Naive B cell (primary cell): ENCODE results near the gene TMC3. TPM values are rescaled to one million over a fixed set of nuclear protein-coding genes. Genes with fewer than 3 reads are reported as not detected.

Experiments used
- ATAC-seq, 2 donors: fragments of 150-1000 bp; cut with Tn5 transposase; 2 replicates each; pipeline ENCODE4 v1.10.0; 2021; ENCODE audit warnings: low read depth in 2 of 2, mild to moderate bottlenecking in 2 of 2, moderate library complexity in 2 of 2
- DNase-seq: peaks from one replicate; pipeline ENCODE4 v3.0.0; 2022
- H3K27ac Mint-ChIP-seq, 6 donors: one replicate each; pipeline ENCODE4 v1.8.0; 2020 to 2022; ENCODE audit warnings: mild to moderate bottlenecking in 6 of 6, mixed read lengths in 6 of 6, moderate library complexity in 5 of 6, inconsistent platforms in 2 of 6
- H3K27me3 Mint-ChIP-seq, 3 donors: one replicate each; pipeline ENCODE4 v1.8.0; 2021 to 2022; ENCODE audit warnings: mixed read lengths in 3 of 3, mild to moderate bottlenecking in 1 of 3
- H3K36me3 Mint-ChIP-seq, 2 donors: one replicate each; pipeline ENCODE4 v1.8.0; 2020 to 2022; ENCODE audit warnings: mixed read lengths in 2 of 2, inconsistent platforms in 1 of 2, mild to moderate bottlenecking in 1 of 2
- H3K4me1 Mint-ChIP-seq, 3 donors: one replicate each; pipeline ENCODE4 v1.8.0; 2020 to 2022; ENCODE audit warnings: mixed read lengths in 3 of 3, inconsistent platforms in 1 of 3, mild to moderate bottlenecking in 1 of 3, moderate library complexity in 1 of 3
- H3K4me3 Mint-ChIP-seq, 8 donors: one replicate each; pipeline ENCODE4 v1.8.0; 2020 to 2022; ENCODE audit warnings: mild to moderate bottlenecking in 8 of 8, mixed read lengths in 8 of 8, moderate library complexity in 8 of 8, inconsistent platforms in 2 of 8
- H3K9me3 Mint-ChIP-seq, 7 donors: one replicate each; pipeline ENCODE4 v1.8.0; 2020 to 2022; ENCODE audit warnings: mixed read lengths in 7 of 7, mild to moderate bottlenecking in 5 of 7, inconsistent platforms in 2 of 7, moderate library complexity in 1 of 7
- polyA plus RNA-seq, 6 donors: library from polyadenylated mRNA; unstranded; fragments of 300-500 nt; fragmentation: Illumina TruSeq; gene quantifications; one replicate each; pipeline ENCODE4 v1.2.3, GENCODE V29; 2021; ENCODE audit warnings: low read depth in 6 of 6

The TMC3 gene
- polyA plus RNA-seq, 6 donors from 2014 or later = not detected

- ATAC-seq = no peak
- DNase-seq = no peak
- Mint-ChIP-seq H3K4me1 (no peaks in the 10 kb centered on the region), H3K9me3 (no peaks in the 10 kb centered on the region), H3K27me3 (no peaks in the 10 kb centered on the region), H3K27ac (no peak overlapping the region), H3K4me3 (no peak overlapping the region), H3K36me3 (no peaks in the 10 kb centered on the region)
Observed at GRCh38 chr15:81398910-81399551, 25.0 kb upstream of the TMC3 start.

DNA sequence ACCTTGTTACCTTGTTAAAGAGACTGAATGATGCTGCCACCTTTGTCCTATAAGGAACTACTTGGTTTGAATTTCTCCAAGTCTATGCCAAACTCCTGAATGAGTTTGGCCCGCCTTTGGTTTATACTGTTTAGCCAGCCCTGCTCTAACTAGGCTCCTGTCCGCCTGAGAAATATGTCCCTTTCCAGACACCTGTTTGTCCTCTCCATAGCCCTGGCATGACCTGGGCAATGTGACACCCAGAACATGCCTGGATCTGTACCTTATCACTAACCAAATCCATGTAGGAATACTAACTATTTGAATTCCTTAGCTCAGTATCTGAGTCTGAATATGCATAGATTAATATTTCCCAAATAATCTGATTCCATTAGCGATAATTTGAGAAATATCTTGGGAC lies 24.4 kb upstream of the TMC3 start:
- Mint-ChIP-seq H3K27me3 (no peaks in the 10 kb centered on the region), H3K4me3 (peak overlapping the region in 1 of 8 donors; percentile 26), H3K4me1 (no peaks in the 10 kb centered on the region), H3K36me3 (no peaks in the 10 kb centered on the region), H3K27ac (no peak overlapping the region), H3K9me3 (no peaks in the 10 kb centered on the region)
- DNase-seq (no peak), ATAC-seq (no peak)

- Mint-ChIP-seq H3K9me3 (no peaks in the 10 kb centered on the region), H3K27me3 (no peaks in the 10 kb centered on the region), H3K36me3 (no peaks in the 10 kb centered on the region), H3K27ac (no peak overlapping the region), H3K4me3 (no peak overlapping the region), H3K4me1 (no peaks in the 10 kb centered on the region)
- no peak for DNase-seq
- ATAC-seq = no peak
Observed at GRCh38 chr15:81394603-81395002, 20.6 kb upstream of the TMC3 start.

DNA sequence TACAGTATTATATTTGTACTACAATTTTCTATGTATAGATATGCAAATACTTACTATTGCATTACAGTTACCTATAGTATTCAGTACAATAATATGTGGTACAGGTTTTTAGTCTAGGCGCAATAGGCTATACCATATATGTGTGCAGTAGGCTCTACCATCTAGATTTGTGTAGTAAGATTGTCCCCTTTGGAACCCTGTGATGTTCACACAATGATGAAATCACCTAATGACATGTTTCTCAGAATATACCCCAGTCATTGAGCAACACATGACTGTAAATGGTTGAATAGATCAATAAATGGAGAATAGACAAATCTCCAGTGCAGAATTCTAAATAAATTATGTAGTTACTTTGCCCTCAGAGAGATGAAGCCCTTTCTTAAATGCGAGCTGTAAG lies 17.6 kb upstream of the TMC3 start:
- DNase-seq (no peak), ATAC-seq (no peak)
- Mint-ChIP-seq H3K27me3 (peaks cover 0 to 8% (median under 1%) of the 10 kb centered on the region in 3 donors), H3K4me3 (no peak overlapping the region), H3K9me3 (no peaks in the 10 kb centered on the region), H3K36me3 (peaks cover under 1 to 8% of the 10 kb centered on the region in 2 donors), H3K27ac (no peak overlapping the region), H3K4me1 (no peaks in the 10 kb centered on the region)

GRCh38 chr15:81388436-81388770 lies 14.4 kb upstream of the TMC3 start:
- no peak for DNase-seq
- Mint-ChIP-seq H3K36me3 (peaks cover 11 to 17% of the 10 kb centered on the region in 2 donors), H3K4me3 (no peak overlapping the region), H3K9me3 (peaks cover 0 to 11% (median 1%) of the 10 kb centered on the region in 7 donors), H3K27me3 (peaks cover 0 to 8% (median 4%) of the 10 kb centered on the region in 3 donors), H3K4me1 (no peaks in the 10 kb centered on the region), H3K27ac (no peak overlapping the region)
- no peak for ATAC-seq

DNA sequence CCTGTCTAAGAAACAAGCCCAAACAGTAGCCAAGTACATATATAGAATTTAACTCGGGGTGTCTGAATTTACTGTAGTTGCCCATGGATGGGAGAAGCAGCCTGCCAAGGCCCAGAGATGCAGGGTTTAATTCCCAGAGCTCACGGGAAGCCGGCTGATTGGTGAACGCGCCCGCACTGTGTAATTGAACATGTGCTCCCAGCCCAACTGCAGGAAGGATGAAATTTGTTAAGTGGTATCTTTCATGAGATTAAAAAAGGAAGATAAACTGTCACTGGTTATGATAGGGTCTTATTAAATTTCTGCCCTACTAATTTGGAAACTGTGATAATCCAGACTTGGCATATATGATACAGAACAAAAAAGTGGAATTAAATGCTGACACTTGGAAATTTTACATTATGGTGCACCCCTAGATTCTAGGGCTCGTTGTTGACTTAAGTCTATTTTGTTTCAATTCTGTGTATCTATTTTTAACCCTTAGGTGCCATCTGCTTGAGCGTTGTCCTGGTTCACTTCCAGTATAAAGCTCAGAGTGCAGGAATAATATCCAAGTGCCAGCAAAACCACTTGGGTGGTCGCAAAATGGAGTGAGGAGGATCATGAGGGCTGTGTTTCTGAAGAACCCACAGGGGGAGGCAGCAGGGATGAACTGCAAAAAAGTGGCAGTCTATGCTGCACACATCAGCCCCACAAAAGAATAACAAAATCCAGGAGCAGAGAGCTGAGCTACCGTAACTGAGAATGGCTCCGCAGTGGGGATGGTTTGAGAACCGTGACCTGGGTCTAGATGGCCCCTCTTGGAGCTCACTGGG lies 13.8 kb upstream of the TMC3 start:
- H3K4me3 Mint-ChIP-seq = no peak overlapping the region
- peaks cover 0 to 11% (median 1%) of the 10 kb centered on the region in 7 donors for H3K9me3 Mint-ChIP-seq
- peaks cover 0 to 8% (median 4%) of the 10 kb centered on the region in 3 donors for H3K27me3 Mint-ChIP-seq
- no peak overlapping the region for H3K27ac Mint-ChIP-seq
- DNase-seq (no peak), ATAC-seq (no peak)
- H3K36me3 Mint-ChIP-seq = peaks cover 14 to 17% of the 10 kb centered on the region in 2 donors
- H3K4me1 Mint-ChIP-seq = no peaks in the 10 kb centered on the region

GRCh38 chr15:81386947-81387346 lies 12.9 kb upstream of the TMC3 start:
- Mint-ChIP-seq H3K4me3 (no peak overlapping the region), H3K27me3 (peaks cover 0 to 8% (median 4%) of the 10 kb centered on the region in 3 donors), H3K36me3 (peaks cover 17 to 20% of the 10 kb centered on the region in 2 donors), H3K4me1 (no peaks in the 10 kb centered on the region), H3K9me3 (peaks cover 0 to 11% (median 1%) of the 10 kb centered on the region in 7 donors), H3K27ac (no peak overlapping the region)
- DNase-seq = no peak
- no peak for ATAC-seq

DNA sequence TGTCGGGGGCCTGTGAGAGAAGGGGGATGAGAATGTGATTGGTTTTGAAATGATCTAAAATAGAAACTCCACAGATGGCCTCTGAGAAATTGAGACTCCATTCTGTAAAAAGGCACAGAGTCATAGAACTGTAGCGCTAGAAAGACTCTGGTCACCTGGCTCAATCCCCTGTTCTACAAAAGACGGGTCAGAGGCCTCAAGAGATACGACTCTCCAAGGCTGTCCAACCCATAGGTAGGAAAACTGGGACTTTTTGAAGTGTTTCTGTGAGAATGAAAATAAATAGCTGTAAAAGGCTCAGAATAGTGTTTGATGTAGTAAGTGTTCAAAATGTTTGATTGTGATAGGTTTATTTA lies 11.7 kb upstream of the TMC3 start:
- Mint-ChIP-seq H3K27ac (no peak overlapping the region), H3K27me3 (peaks cover 0 to 8% (median 4%) of the 10 kb centered on the region in 3 donors), H3K4me1 (no peaks in the 10 kb centered on the region), H3K4me3 (no peak overlapping the region), H3K9me3 (peaks cover 0 to 11% (median 1%) of the 10 kb centered on the region in 7 donors), H3K36me3 (peaks cover 17 to 20% of the 10 kb centered on the region in 2 donors)
- ATAC-seq (no peak), DNase-seq (no peak)

GRCh38 chr15:81384891-81385720 lies 11.1 kb upstream of the TMC3 start:
- DNase-seq (no peak), ATAC-seq (no peak)
- Mint-ChIP-seq H3K9me3 (peaks cover 0 to 11% (median 1%) of the 10 kb centered on the region in 7 donors), H3K27ac (no peak overlapping the region), H3K4me1 (no peaks in the 10 kb centered on the region), H3K27me3 (peaks cover 0 to 8% (median 4%) of the 10 kb centered on the region in 3 donors), H3K4me3 (no peak overlapping the region), H3K36me3 (peaks cover 17 to 20% of the 10 kb centered on the region in 2 donors)

- ATAC-seq = no peak
- peaks cover 0 to 4% (median 0%) of the 10 kb centered on the region in 3 donors for H3K27me3 Mint-ChIP-seq
- DNase-seq = no peak
- H3K36me3 Mint-ChIP-seq = peaks cover 8 to 20% of the 10 kb centered on the region in 2 donors
- H3K4me3 Mint-ChIP-seq = no peak overlapping the region
- H3K4me1 Mint-ChIP-seq = no peaks in the 10 kb centered on the region
- H3K27ac Mint-ChIP-seq = no peak overlapping the region
- peaks cover 0 to 11% (median 1%) of the 10 kb centered on the region in 7 donors for H3K9me3 Mint-ChIP-seq
Observed at GRCh38 chr15:81381720-81382119, 7.7 kb upstream of the TMC3 start.

DNA sequence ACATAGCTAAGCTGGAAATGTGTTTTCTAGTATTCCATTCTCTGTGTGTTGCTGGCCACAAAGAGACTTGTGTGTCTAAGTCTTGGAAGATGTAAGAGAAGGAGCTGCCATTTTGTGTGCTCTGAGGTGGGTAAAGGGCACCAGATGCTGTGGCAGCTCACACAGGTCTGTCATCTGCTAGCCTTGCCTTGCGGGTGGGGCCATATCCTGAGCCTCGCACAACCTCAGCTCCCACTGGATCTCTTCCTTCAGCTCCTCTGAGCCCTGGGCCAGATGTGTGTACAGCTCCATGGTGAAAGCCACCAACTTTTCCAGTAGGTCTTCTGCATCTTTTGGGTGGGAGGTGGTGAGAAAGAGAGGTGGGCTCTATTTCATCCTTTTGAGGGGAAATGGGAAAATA lies 6.7 kb upstream of the TMC3 start:
- Mint-ChIP-seq H3K4me1 (no peaks in the 10 kb centered on the region), H3K9me3 (peaks cover 0 to 11% (median 1%) of the 10 kb centered on the region in 7 donors), H3K27ac (no peak overlapping the region), H3K36me3 (peaks cover 8 to 13% of the 10 kb centered on the region in 2 donors), H3K4me3 (no peak overlapping the region), H3K27me3 (no peaks in the 10 kb centered on the region)
- ATAC-seq = no peak
- DNase-seq = no peak

GRCh38 chr15:81380203-81380602 lies 6.2 kb upstream of the TMC3 start:
- no peak overlapping the region for H3K4me3 Mint-ChIP-seq
- ATAC-seq = no peak
- H3K4me1 Mint-ChIP-seq = no peaks in the 10 kb centered on the region
- no peaks in the 10 kb centered on the region for H3K27me3 Mint-ChIP-seq
- H3K9me3 Mint-ChIP-seq = peaks cover 0 to 11% (median 1%) of the 10 kb centered on the region in 7 donors
- no peak for DNase-seq
- H3K27ac Mint-ChIP-seq = no peak overlapping the region
- H3K36me3 Mint-ChIP-seq = peaks cover 8 to 13% of the 10 kb centered on the region in 2 donors

DNA sequence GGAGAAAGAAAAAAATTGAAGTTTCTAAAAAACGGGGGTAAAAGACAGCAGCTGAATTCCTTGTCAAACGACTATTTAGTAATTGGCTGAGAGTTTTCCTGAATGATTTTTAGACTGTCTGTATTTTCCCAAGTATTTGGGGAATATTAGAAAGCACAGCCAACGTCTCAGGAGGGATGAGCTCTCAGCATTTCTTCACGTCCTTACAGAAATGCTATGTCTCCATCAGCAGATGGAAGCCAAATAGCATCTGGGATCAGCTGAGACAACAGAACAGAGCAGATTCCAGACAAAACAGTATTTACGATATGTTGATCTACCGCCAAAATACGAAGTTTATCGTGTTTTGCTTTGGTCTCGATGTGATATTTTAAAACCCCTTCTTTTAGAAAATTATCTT lies 5.3 kb upstream of the TMC3 start:
- Mint-ChIP-seq H3K36me3 (peaks cover 6 to 8% of the 10 kb centered on the region in 2 donors), H3K27me3 (no peaks in the 10 kb centered on the region), H3K4me1 (no peaks in the 10 kb centered on the region), H3K4me3 (no peak overlapping the region), H3K9me3 (peaks cover 0 to 6% (median 1%) of the 10 kb centered on the region in 7 donors), H3K27ac (no peak overlapping the region)
- ATAC-seq (no peak), DNase-seq (no peak)
